AG04450 (cell line): ENCODE results near the gene GTSE1. TPM values are rescaled to one million over a fixed set of nuclear protein-coding genes. Genes with fewer than 3 reads are reported as not detected.

Experiments
- CTCF ChIA-PET: fragments of 300-600, 350-600 bp; formaldehyde crosslinking; extraction: SDS; loops from one replicate; lab custom pipeline; 2022; ENCODE audit warnings: antibody characterized with exemption, inconsistent platforms; lab: Charles Lee
- POLR2A ChIA-PET: fragments of 350-600 bp; formaldehyde crosslinking; extraction: SDS; loops from one replicate; lab custom pipeline; 2021; ENCODE audit warnings: antibody characterized with exemption, inconsistent platforms; lab: Yijun Ruan, JAX
- DNase-seq: peaks from one replicate; pipeline ENCODE4 v3.0.0-alpha.2; 2011; ENCODE audit warnings: low read depth, low spot score
- H3K27ac ChIP-seq: one replicate; pipeline ENCODE4 v1.5.1; 2012; ENCODE audit warnings: low read depth, low read length, control low read depth
- H3K27me3 ChIP-seq: one replicate; pipeline ENCODE4 v1.6.0; 2012; ENCODE audit warnings: low read length; ENCODE audit not compliant: control insufficient read depth, insufficient read depth
- H3K4me3 ChIP-seq: 2 replicates; pipeline ENCODE4 v1.5.1; 2011; ENCODE audit warnings: mild to moderate bottlenecking, low read depth, low read length, control low read depth
- H3K9me3 ChIP-seq: 2 replicates; pipeline ENCODE4 v1.5.1; 2012; ENCODE audit warnings: low read length; ENCODE audit not compliant: control insufficient read depth, insufficient read depth
- polyA plus RNA-seq: library from polyadenylated mRNA; depleted of rRNA; stranded (reverse); fragments of >200 nt; gene quantifications from 2 replicates; pipeline ENCODE4 v1.2.3, GENCODE V29; 2011
- TF ChIP-seq, protein P1 (sequence below): IDR thresholded peaks from 2 replicates; pipeline ENCODE4 v1.5.1; 2011; ENCODE audit warnings: low read depth, low read length, control low read depth, inconsistent platforms

The GTSE1 gene
- polyA plus RNA-seq, 1 experiment = 4.0 TPM

GRCh38 chr22:46287873-46288751 lies 8.6 kb upstream of the GTSE1 start:
- POLR2A ChIA-PET = no interaction called here
- no peak overlapping the region for H3K4me3 ChIP-seq
- H3K9me3 ChIP-seq = peaks cover 10% of the 10 kb centered on the region
- TF ChIP-seq, protein P1, sequence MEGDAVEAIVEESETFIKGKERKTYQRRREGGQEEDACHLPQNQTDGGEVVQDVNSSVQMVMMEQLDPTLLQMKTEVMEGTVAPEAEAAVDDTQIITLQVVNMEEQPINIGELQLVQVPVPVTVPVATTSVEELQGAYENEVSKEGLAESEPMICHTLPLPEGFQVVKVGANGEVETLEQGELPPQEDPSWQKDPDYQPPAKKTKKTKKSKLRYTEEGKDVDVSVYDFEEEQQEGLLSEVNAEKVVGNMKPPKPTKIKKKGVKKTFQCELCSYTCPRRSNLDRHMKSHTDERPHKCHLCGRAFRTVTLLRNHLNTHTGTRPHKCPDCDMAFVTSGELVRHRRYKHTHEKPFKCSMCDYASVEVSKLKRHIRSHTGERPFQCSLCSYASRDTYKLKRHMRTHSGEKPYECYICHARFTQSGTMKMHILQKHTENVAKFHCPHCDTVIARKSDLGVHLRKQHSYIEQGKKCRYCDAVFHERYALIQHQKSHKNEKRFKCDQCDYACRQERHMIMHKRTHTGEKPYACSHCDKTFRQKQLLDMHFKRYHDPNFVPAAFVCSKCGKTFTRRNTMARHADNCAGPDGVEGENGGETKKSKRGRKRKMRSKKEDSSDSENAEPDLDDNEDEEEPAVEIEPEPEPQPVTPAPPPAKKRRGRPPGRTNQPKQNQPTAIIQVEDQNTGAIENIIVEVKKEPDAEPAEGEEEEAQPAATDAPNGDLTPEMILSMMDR = no peak
- no peak for DNase-seq
- H3K27ac ChIP-seq = no peak overlapping the region
- CTCF ChIA-PET = no interaction called here
- H3K27me3 ChIP-seq = no peaks in the 10 kb centered on the region

GRCh38 chr22:46288846-46289243 lies 7.8 kb upstream of the GTSE1 start:
- no peak overlapping the region for H3K4me3 ChIP-seq
- ChIA-PET POLR2A (no interaction called here), CTCF (no interaction called here)
- peaks cover 10% of the 10 kb centered on the region for H3K9me3 ChIP-seq
- H3K27me3 ChIP-seq = no peaks in the 10 kb centered on the region
- TF ChIP-seq, protein P1 = no peak
- DNase-seq = no peak
- no peak overlapping the region for H3K27ac ChIP-seq

GRCh38 chr22:46289244-46289891 lies 7.3 kb upstream of the GTSE1 start:
- Histone ChIP-seq H3K27me3 (no peaks in the 10 kb centered on the region), H3K27ac (no peak overlapping the region), H3K4me3 (no peak overlapping the region), H3K9me3 (peaks cover 10% of the 10 kb centered on the region)
- CTCF ChIA-PET = no interaction called here
- POLR2A ChIA-PET = no interaction called here
- TF ChIP-seq, protein P1 = no peak
- DNase-seq = no peak

GRCh38 chr22:46290121-46290842 lies 6.4 kb upstream of the GTSE1 start:
- DNase-seq = no peak
- TF ChIP-seq, protein P1 = no peak
- Histone ChIP-seq H3K4me3 (no peak overlapping the region), H3K27me3 (no peaks in the 10 kb centered on the region), H3K27ac (no peak overlapping the region), H3K9me3 (peaks cover 10% of the 10 kb centered on the region)
- POLR2A ChIA-PET = no interaction called here
- CTCF ChIA-PET = interaction anchor here (0.5 kb wide), 1 partner anchor 45 kb away, joined by 3 read pairs; the partner anchor contains the start of gene TRMU
